ENCODE measurements around the gene PLCB3.

PLCB3 gene

GRCh38 chr11:64204464-64204989, 46.8 kb upstream of the PLCB3 start:
- peaks cover 45% of the 10 kb centered on the region for H3K36me3 ChIP-seq
- TF ChIP-seq CTCF (IDR thresholded peaks at IDR 0.05; ENCODE audit: low read depth, low read length) = peak; percentile 73

DNA sequence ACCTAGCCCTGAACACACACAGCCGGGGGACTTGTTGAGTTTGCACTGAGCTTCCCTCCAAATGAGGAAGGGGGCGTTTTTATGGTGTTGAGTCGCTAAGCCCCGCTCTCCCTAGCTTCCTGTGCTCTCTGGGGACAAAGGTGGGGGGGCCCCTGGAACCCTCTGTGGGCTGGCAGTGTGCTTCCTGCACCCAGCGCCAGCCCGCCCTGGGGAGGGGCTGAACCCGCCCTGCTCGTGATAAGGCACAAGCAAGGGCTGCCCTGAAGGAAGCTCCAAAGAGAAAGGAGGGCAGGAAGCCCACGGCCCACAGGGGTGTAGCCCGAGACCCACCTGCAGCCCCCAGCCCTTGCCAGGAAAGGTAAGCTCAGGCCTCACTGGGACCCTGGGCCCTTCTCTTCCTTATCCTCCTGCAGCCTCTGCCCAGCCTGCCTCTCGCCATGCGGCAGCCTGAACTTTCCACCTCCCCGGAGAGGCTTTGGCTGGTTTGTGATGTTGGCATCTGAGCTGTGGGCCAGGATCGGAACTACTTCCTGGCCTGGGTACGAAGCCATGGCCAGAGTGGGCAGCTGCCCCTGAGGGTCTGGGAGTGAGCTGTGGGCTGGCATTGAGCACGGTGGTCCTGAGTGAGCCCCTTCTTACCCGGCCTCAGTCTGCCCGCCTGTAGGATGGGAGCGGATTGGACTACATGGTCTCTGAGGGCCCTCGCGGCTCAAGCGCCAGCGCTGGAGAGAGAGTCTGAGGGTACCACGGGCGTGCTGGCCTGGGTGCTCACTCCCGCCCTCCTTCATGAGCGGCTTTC, 44.7 kb upstream of the PLCB3 start, which contains the start of gene FERMT3:
TSS of gene FERMT3 (plus strand) at position 265 of the 799 bp plus-strand sequence. CDS start 644 bp downstream, outside the sequence.
- DNase-seq = no peak
- H3K4me3 ChIP-seq (ENCODE audit: low read depth, low read length) = no peak within 1 kb of the TSS
- no peak for TF ChIP-seq CTCF (IDR thresholded peaks at IDR 0.05; ENCODE audit: low read depth, low read length)
- H3K9me3 ChIP-seq = no peaks in the 10 kb centered on the region
- peaks cover 4% of the 10 kb centered on the region; the same call in 1 of the 2 replicates for H3K4me1 ChIP-seq
- H3K27me3 ChIP-seq = no peaks in the 10 kb centered on the region
- H3K36me3 ChIP-seq = peaks cover 37% of the 10 kb centered on the region

More at GRCh38 chr11:64204464-64204989, 46.8 kb upstream of the PLCB3 start:
- Histone ChIP-seq H3K27me3 (no peaks in the 10 kb centered on the region), H3K4me1 (peaks cover 4% of the 10 kb centered on the region; the same call in 1 of the 2 replicates), H3K9me3 (no peaks in the 10 kb centered on the region), H3K4me3 (ENCODE audit: low read depth, low read length) (no peak overlapping the region)
- peak; percentile 78 for DNase-seq

DNA sequence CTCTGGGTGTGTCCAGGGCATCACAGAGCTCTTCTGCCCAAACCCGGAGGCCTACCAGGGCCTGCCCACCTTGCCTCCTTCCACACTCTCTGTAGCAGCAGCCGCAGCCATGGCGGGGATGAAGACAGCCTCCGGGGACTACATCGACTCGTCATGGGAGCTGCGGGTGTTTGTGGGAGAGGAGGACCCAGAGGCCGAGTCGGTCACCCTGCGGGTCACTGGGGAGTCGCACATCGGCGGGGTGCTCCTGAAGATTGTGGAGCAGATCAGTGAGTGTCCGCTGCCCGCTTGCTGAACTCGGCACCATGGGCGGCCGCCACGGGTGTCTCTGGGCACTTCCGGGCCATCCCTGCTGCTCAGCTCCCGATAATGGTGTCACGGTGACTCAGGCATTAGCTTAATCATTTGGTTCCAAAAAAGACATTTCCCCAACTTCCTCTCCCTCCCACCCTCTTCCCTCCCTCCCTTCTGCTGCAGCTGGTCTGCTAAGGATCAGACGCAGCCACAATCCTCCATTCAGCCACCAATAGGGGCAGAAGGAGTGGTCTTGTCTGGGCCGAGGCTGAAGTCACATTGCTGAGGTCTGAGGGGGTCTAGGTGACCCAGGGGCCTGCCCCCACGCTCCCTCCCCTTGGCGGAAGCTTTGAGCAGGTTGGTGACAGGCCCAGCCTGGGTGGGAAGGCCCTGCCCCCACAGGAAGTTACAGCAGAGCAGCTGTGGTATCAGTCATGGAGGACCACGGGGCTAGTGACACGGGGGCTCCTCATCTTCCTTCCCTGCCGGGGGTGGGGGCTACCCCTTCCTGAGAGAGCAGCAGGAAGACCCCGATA, 43.9 kb upstream of the PLCB3 start:
- H3K4me1 ChIP-seq = peaks cover 4% of the 10 kb centered on the region; the same call in 1 of the 2 replicates
- no peak for TF ChIP-seq CTCF (IDR thresholded peaks at IDR 0.05; ENCODE audit: low read depth, low read length)
- peaks cover 36% of the 10 kb centered on the region for H3K36me3 ChIP-seq
- H3K27me3 ChIP-seq = no peaks in the 10 kb centered on the region
- H3K4me3 ChIP-seq (ENCODE audit: low read depth, low read length) = no peak overlapping the region
- peak; percentile 25 for DNase-seq
- H3K9me3 ChIP-seq = no peaks in the 10 kb centered on the region

- Histone ChIP-seq H3K9me3 (no peaks in the 10 kb centered on the region), H3K27me3 (no peaks in the 10 kb centered on the region), H3K4me3 (ENCODE audit: low read depth, low read length) (no peak overlapping the region), H3K4me1 (peaks cover 4% of the 10 kb centered on the region; the same call in 1 of the 2 replicates), H3K36me3 (peaks cover 29% of the 10 kb centered on the region)
- DNase-seq = no peak
- no peak for TF ChIP-seq CTCF (IDR thresholded peaks at IDR 0.05; ENCODE audit: low read depth, low read length)
These were observed 43.1 kb upstream of the PLCB3 start for GRCh38 chr11:64208086-64208795.

GRCh38 chr11:64208796-64209562, 42.4 kb upstream of the PLCB3 start:
- H3K9me3 ChIP-seq = no peaks in the 10 kb centered on the region
- no peak for TF ChIP-seq CTCF (IDR thresholded peaks at IDR 0.05; ENCODE audit: low read depth, low read length)
- H3K36me3 ChIP-seq = peaks cover 21% of the 10 kb centered on the region
- DNase-seq = no peak
- no peaks in the 10 kb centered on the region for H3K27me3 ChIP-seq
- H3K4me1 ChIP-seq = peaks cover 4% of the 10 kb centered on the region; the same call in 1 of the 2 replicates
- no peak overlapping the region for H3K4me3 ChIP-seq (ENCODE audit: low read depth, low read length)

Measured in BE2C (cell line).